ENCODE measurements around the gene RBM38. TPM values are rescaled to one million over a fixed set of nuclear protein-coding genes. Genes with fewer than 3 reads are reported as not detected.
"Not testable (repeated sequence)": the region's sequence is repeated elsewhere in the genome, so short reads cannot be mapped to it uniquely, and the experiment has no call there.

RBM38 gene
- total RNA-seq, 1 experiment from 2014 or later: 14.6 TPM

DNA sequence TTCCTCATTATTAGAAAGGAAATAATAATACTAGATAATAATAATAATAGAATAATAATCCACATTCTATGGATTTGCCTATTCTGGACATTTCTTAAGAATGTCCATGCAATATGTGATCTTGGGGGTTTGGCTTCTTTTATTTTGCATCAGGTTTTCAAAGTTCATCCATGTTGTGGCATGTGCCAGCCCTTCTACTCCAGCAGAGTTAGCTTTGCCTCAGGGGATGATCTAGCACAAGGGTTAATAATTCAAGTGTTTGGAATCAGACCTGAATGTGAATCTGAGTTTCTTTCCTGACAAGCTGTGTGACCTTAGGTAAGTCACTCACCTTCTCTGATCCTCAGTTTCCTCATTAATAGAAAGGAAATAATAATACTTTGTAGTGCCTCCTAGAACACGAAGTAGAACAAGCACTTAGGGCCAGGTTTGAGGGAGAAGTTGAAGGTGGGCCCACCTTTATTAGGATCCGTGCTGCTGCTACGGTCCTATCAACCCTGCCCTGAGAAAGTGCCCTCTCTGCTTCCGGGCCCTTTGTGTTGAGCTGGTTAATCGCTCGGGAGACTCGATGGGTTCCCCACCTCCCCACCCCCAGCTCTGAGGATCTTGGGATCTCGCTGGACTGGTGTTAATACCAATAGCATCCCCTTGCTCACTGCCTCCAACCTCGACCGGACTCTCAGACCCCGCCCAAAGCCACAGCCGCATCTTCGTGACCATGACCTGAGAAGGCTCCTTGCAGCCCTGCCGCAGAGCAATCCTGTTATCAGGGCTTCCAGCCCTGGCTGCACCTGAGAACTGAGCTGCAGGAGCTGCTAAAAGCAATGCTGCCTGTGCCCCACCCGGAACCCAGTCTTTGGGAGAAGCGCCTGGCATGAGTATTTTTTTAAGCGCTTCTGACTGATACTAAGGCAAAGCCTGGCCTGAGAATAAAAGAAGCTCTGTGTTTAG lies 26.9 kb downstream of the RBM38 start:
- no peak for DNase-seq (ENCODE audit: low read depth)

DNA sequence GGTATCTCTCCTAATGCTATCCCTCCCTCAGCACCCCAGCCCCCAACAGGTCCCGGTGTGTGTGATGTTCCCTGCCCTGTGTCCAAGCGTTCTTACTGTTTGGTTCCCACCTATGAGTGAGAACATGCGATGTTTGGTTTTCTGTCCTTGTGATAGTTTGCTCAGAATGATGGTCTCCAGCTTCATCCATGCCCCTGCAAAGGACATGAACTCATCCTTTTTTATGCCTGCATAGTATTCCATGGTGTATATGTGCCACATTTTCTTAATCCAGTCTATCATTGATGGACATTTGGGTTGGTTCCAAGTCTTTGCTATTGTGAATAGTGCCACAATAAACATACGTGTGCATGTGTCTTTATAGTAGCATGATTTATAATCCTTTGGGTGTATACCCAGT lies 28.3 kb downstream of the RBM38 start:
- DNase-seq (ENCODE audit: low read depth): not testable (repeated sequence)

DNA sequence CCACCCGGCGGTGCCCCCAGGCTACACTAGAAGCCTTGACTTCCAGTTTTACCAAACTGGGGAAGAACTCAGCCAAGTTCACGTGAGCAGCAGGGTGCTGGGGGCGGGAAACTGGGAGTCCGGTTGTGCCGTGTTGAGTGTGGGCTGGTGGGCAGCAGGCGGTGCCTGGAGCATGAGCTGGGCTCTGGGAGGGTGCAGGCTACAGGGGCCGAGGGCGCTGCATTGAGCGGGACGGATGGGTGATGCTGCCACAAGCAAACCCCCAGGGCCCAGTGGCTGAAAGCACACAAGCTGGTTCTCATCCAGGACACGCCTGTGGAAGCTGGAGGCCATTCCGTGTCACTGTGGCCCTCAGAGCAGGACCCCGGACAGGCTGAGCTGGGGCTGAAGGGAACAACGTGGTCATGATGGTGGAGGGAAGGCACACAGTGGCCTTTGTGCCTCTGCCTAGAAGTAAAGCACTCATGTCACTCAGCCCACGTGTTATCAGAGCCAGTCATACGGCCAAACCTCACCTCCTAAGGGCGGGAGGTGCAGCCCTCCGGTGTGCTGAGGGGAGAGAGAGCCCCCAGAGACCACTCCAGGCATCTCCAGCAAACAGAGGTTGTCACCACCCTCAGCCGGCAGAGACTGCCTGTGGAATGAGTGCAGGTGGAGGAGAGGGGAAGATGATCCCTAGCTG lies 29.5 kb downstream of the RBM38 start:
- DNase-seq (ENCODE audit: low read depth): no peak

DNA sequence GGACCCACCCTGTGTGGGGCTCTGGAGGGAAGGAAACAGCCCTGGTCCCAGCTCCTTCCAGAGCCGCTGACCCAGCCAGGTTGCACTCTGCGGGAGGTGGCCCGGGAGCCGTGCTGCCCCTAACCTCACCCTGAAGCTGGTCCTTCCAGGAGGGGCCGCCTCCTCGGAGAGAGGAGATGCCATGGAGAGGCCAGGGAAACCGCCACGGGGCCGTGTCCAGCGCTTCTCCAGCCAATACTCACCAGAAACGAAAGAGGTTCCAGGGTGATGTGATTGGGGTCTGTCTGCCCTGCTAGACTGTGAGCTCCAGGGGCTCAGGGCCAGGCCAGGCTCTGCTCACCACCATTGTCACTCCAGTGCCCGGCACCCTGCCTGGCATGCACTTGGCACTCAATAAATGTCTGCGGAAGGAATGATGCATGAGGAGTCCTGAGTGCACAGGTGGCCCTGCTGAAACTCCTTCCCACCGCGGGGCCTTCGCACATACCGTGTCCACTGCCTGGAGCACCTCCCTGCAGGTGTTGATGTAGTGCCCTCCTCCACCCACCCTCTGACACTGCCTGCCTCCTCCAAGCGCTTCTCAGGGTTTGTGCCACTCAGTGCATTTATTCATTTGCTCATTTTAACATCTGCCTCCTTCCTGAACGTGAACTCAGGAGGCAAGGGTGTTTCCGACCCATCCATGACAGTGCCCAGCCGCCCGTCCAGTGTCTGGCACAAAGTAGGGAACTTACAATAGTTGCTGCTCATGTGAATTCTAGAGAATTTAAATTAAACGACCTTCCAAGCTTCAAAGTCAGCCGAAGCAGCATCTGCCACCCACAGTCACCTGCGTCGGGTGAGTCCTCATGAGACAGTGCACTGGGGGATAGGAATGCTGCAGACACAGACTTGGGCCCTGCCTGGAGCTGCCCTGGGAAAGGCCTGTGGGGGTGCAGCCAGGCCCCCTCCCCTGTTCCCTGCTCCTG lies 30.3 kb downstream of the RBM38 start:
- no peak for DNase-seq (ENCODE audit: low read depth)

DNA sequence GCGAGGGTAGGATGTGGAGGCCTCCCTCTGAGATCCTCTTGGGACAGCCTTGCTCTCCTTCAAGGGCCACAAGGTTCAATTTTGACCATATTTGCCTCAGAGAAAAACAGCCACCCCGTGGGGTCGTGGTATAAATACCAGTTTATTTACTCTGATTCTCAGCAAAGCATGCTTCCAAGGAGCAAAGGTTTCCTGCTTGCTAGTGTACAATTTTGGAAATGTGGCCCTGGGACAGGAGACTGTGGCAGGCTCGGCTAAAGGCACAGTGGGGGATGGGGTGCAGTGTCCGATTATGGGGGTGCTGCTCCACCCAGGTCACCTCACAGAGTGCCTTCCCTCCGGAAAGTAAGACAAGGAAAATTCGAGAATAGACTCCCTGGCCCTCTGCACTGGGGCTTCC lies 31.1 kb downstream of the RBM38 start:
- no peak for DNase-seq (ENCODE audit: low read depth)

DNA sequence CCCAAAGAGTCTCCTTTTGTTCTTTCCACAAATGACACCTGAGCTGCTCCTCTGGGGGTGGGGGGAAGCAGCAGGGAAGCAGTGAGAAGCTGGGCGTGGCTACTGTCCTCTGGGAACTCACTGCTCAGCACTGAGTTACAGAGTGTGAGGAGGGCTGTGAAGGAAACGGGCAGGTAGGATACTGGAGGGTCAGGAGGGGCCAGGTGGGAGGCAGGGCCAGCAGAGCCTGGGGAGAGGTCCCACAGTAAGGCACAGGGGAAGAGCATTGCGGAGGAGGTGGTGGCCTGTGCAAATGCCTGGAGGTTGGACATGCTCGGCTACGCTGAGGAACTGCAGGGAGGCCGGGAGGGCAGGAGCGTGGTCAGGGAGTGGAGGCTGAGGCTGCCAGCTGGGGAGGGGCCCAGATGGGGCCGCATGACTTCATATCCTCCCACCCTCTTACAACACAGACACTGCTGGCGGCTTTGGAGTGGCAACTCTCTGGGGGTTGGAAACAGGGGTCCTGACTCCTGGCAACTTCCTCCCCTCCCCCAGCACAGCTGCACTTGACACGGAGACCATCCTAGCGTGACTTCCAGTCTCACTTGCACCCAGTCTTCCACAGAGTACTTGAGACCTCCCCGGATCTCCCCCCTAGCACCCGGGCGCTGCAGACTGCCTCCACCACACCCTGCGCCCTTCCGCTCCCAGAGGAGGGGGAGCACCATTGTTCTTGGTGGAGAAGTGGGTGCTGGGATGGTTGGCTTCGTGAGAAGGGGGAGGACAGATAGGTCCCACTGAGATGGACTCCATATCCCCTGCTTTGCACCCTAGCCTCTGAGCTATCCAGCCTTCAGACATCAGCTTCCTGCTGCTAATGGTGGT lies 34.2 kb downstream of the RBM38 start:
- DNase-seq (ENCODE audit: low read depth): no peak

DNA sequence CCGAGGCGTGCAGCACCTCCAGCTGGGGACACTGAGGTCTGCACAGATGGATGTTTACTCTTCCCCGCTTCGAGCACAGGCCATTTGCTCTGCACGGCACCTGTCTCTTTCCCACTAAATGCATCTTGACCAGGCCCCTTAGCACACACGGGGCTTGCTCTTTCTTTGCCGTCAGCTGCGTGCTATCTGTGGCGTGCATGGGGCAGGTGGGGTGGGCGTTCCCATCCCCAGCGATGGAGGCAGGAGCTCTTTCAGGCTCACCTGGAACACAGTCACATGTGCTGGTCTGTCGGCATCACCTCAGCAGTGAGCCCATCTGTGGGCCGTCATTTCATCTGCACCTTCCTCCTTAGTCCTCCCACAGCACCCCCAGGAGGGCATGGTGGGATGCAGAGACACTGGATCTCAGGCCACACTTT lies 35.1 kb downstream of the RBM38 start:
- no peak for DNase-seq (ENCODE audit: low read depth)

DNA sequence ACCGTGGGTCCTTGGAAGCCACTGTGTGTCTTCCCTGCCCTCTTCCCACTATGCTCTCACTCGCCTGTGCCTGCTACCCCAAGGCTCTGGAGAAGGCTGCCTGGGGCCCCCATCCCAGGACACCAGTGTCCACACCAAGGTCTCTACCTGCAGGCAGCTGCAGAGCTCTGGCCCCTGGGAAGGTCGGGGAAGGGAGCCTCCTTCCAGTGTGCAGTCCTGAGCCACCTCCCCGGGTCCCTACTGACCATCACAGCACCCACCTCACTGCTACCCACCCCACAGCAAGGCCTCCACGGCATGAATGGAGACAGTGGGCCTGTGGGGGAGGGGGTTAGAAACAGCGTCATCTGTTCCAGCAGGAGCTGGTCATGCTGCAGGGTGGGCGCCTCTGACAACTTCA lies 35.6 kb downstream of the RBM38 start:
- no peak for DNase-seq (ENCODE audit: low read depth)

DNA sequence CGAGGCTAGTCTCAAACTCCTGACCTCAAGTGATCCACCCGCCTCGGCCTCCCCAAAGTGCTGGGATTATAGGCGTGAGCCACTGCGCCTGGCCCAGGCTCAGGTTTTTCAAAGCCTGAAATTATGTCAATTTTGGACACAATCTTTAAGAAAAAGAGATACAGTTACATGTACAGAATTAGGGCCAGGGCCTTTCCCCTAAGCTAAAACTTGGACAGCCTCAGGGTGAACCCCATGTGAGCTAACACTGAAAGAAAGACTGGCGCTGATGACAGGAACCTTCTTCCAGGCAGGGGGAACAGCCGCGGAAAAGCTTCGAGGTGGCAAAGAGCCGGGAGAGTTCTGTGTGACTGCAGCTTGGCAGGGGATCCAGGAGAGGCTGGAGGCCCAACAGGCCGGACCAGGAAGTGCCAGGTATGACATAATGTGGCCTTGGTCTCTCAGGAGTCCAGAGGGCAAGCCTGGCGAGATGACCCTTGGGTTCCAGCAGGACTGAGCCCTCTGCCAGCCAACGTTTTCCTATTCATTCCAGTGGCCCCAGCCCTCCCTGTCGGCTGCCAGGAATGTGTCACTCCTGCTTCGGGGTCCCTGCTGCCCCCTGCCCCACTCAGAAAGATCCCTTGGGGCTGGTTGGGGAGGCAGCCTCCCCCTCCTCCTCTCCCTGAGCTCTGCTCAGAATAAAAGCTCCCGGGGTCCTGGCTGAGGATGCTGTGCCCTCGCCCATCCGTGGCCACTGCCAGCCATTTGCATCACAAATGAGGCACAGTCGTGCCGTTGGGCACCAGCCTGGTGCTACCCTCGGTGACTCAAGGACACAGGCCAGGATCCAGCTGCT lies 37.3 kb downstream of the RBM38 start:
- no peak for DNase-seq (ENCODE audit: low read depth)

DNA sequence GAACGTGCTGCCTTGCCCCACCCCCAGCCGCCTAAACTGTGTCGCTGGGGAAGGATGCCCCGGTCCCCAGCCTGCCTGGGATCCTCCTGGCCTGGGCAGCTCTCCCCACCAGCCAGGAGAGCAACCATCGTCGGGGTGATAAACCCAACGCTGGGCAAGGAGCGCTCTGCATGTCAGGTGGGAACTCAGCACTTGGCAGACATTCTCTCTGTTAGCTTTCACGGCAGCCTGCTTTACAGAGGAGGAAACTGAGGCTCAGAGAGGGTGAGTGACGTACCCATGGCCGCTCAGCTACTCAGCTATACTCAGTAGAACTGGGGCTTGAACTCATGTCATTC lies 37.9 kb downstream of the RBM38 start:
- DNase-seq (ENCODE audit: low read depth): no peak

DNA sequence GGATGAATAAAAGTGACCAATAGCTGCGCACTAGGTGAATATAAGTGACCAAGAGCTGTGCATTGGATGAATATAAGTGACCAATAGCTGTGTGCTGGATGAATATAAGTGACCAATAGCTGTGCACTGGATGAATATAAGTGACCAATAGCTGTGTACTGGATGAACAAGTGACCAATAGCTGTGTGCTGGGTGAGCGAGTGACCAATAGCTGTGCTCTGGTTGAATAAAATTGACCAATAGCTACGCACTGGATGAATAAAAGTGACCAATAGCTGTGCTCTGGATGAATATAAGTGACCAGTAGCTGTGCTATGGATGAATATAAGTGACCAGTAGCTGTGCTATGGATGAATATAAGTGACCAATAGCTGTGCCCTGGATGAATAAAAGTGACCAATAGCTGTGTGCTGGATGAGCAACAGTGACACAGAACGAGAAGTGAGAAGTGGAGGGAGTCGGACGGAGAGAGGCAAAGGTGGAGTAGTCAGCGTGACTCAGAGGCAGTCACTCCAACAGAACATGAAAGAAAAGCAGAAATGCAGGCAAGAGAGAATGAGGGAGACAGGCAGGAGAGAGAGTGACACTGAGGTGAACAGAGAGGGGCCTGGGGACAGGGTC lies 38.5 kb downstream of the RBM38 start:
- peak; percentile 40 for DNase-seq (ENCODE audit: low read depth)

DNA sequence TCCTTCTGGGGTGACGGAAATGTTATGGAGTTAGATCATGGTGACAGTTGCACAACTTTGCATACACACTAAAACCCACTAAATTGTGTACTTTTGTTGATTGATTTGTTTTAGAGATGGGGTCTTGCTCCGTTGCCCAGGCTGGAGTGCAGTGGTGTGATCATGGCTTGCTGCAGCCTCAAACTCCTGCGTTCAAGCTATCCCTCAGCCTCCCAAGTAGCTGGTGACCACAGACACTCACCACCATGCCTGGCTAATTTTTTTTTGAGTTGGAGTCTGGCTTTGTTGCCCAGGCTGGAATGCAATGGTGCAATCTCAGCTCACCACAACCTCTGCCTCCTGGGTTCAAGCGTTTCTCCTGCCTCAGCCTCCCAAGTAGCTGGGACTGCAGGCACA lies 39.0 kb downstream of the RBM38 start:
- DNase-seq (ENCODE audit: low read depth): not testable (repeated sequence)

DNA sequence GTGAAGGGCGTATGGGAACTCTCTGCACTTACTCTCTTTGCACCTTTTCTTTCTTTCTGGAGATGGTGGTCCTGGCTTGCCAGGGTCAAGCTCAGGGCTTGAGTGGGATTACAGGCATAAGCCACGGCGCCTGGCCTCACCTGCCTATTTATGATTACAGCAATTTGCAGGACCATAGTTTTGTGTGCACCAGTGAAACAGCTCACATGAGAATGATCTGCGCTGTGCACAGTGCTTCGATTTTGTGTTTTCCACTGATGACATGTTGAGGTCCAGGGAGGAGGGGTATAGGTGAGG lies 40.3 kb downstream of the RBM38 start:
- no peak for DNase-seq (ENCODE audit: low read depth)

DNA sequence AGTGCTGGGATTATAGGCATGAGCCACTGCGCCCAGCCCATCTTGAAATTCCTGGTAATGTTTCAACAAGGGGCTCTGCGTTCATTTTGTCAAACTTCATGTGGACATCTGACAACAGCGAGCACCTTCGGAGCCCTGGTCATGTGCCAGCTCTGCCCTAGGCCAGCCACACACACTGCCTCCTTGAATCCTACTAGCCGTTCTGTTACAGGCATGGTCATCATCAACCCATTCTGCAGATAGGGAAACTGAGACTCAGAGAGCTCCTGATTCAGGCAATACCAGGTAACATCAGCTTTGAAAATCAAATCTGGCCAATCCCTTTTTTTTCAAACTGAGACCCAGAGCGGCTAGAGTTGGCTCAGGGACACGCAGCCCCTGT lies 41.3 kb downstream of the RBM38 start:
- DNase-seq (ENCODE audit: low read depth): no peak

DNA sequence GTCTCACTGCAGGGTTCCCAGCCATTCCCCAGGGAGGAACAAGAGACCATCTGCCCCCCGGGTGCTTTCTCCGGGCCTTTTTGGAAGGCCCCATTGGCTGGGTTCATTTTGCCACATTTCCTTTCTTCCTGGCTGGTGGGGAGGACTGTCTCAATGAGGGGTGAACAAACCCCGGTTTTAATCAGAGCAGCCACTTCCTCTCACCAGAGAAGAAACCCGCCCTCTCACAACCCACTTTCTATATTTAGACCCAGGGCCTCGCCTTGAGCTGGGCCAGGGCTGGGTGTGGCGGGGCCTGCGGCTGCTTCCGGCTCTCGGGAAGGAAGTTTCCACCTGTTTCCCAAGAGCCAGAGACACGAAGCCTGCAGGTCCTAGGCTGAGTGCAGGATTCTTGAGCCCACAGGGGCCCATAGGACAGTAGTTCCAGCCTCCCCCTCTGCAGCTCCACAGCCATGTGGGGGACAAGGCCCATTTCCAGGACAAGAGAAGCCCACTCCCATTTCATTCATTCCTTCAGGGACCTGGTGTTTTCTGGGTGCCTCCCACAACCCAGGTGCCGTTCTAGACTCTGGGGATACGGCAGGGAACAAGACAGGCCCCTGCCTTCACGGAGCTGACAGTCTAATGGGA lies 41.8 kb downstream of the RBM38 start:
- no peak for DNase-seq (ENCODE audit: low read depth)

DNA sequence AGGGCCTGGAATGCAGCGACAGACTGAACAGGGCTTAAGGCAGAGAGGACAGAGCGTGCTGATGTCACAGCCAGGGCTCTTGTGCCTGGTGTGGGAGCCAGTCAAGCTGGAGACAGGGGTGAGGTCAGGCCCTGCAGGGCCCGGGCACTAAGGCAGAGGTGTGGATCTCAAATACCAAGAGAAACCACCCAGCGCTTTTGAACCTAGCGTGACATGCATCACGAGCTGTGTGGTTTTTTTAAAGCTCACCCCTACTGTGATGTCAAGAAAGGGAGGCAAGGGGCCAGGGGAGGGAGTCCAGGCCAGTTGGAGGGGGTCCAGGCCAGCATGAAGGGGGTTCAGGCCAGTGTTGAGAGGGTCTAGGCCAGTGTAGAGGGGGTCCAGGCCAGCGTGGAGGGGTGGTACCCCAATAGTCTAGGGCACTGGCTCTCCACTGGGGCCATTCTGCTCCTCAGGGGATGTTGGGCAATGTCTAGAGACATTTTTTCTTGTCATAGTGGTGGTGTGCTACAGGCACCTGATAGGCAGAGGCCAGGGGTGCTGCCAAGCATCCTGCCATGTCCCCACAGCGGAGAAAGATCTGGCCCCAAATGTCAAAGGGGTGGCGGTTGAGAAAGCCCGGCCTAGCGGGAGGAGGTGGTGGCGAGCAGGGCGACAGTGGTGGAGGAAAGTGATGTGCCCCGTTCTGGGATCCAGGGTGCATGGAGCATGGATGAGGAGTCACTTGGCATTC lies 42.6 kb downstream of the RBM38 start:
- DNase-seq (ENCODE audit: low read depth): no peak

DNA sequence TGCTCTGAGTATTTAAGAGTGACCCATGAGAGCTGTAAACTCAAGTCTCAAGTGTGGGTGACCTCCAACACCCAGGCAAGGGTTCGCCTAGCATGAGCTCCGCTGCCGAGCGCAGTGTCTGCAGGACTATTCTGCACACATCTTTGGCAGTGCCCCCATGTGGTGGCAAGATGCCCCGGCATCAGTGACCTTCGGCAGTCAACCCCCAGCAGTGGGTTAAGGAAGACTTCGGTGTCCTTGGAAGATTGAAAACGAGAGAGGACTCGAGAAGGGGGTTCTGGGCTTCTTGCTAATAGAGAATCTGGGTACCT lies 43.1 kb downstream of the RBM38 start:
- no peak for DNase-seq (ENCODE audit: low read depth)

DNA sequence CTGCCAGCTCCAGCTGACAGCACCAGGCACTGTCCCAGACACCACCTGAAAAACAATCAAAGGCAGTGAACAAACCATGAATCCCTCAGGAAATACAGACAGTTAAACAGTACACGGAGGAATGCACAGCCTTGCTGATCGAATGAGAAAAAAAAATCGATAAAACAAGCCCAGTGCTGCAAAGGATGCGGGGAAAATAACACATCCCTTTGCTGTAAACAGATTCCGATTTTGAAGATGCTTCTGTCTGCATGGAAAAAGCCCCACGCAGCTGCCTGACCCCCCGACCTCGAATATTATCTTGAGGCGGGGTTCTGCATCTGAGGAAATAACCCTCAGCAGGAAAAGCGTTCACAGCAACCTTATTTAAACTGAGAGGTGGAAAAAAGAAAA lies 43.9 kb downstream of the RBM38 start:
- no peak for DNase-seq (ENCODE audit: low read depth)

Measured in Daoy (cell line).